Breast epithelium (tissue), 4 donors: ENCODE measurements around the gene SALL2. TPM values are rescaled to one million over a fixed set of nuclear protein-coding genes. Genes with fewer than 3 reads are reported as not detected.
"Not testable (repeated sequence)": the region's sequence is repeated elsewhere in the genome, so short reads cannot be mapped to it uniquely, and the experiment has no call there.

ENCODE experiments used
- DNase-seq, 2 donors: peaks; one replicate each; pipeline ENCODE4 v3.0.0-alpha.2; 2019; ENCODE audit warnings: low spot score in 2 of 2
- H3K27ac ChIP-seq, 2 donors: fragments of 200-600 bp; sonication (generic) in 1 of 2; one replicate each; pipeline ENCODE4 v1.5.1; 2016 to 2019; ENCODE audit warnings: mild to moderate bottlenecking in 1 of 2
- H3K27me3 ChIP-seq, 2 donors: fragments of 200-600 bp; sonication (generic) in 1 of 2; one replicate each; pipeline versions ENCODE4 v1.5.1 to v1.6.0; 2017 to 2019; ENCODE audit warnings: control low read depth in 1 of 2, mild to moderate bottlenecking in 1 of 2
- H3K36me3 ChIP-seq: fragments of 200-600 bp; one replicate; pipeline ENCODE4 v1.5.1; 2019
- H3K4me1 ChIP-seq, 2 donors: fragments of 200-600 bp; sonication (generic); one replicate each; pipeline ENCODE4 v1.5.1; 2016 to 2019; ENCODE audit warnings: control low read depth in 1 of 2
- H3K4me3 ChIP-seq, 3 donors: fragments of 200-600 bp; sonication (generic); 1 replicate in 2 of 3; 2 replicates in 1 of 3; pipeline ENCODE4 v1.5.1; 2016 to 2019; ENCODE audit warnings: mild to moderate bottlenecking in 3 of 3, moderate library complexity in 2 of 3
- H3K9me3 ChIP-seq, 2 donors: fragments of 200-600 bp; sonication (generic) in 1 of 2; one replicate each; pipeline ENCODE4 v1.5.1; 2016 to 2019; ENCODE audit warnings: control low read depth in 1 of 2
- CTCF ChIP-seq, 3 donors: fragments of 450-650 bp; IDR thresholded peaks; one replicate each; pipeline ENCODE4 v1.5.1; 2016 to 2017; ENCODE audit warnings: antibody characterized with exemption in 3 of 3, mild to moderate bottlenecking in 3 of 3, moderate library complexity in 3 of 3
- POLR2A ChIP-seq: fragments of 450-650 bp; IDR thresholded peaks from one replicate; pipeline ENCODE4 v1.6.1; 2016; ENCODE audit warnings: antibody characterized with exemption, mild to moderate bottlenecking, moderate library complexity
- POLR2AphosphoS5 ChIP-seq, 3 donors: sonication (generic); formaldehyde crosslinking; IDR thresholded peaks; one replicate each; pipeline ENCODE4 v1.6.1; 2017; ENCODE audit warnings: antibody characterized with exemption in 3 of 3
- intact Hi-C: fragments of 100-400 bp; cut with DNase I; formaldehyde crosslinking; loops from one replicate; pipeline ENCODE4 v1.15.1; 2023; ENCODE audit warnings: low total_unique reads
- total RNA-seq, 3 donors: library from RNA; depleted of rRNA; stranded (reverse); fragments of >200 nt; gene quantifications; one replicate each; pipeline ENCODE4 v1.1.0, GENCODE V29; 2016

Gene SALL2
- total RNA-seq, 3 donors from 2014 or later, result 3.0 to 11.8 (median 10.7) TPM

DNA sequence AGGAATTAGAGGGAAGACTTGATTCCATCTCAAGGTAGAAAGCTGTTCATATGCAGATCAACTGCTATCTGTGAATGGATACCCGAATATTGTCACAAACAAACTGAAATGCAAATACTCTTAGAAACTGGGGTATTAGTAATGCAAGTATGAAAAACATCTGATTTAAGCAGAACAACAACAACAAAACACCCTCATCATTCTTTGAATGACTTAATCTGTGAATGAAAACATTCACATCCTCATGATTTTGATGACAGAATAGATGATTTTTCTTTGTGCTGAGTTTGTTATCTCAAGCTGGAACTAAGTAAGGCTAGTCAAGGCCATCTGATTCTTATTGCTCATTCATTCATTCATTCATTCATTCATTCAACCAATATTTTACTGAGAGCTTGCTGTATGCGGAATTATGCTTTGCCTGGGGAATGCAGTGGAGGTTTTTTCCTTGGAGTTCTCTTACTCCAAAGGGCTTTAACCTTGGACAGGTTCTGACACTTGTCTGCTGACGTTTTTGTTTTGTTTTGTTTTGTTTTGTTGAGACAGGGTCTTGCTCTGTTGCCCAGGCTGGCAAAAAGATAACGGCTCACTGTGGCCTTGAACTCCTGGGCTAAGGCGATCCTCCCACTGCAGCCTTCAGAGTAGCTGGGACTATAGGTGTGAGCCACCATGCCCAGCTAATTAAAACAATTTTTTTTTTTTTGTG lies 30.4 kb upstream of the SALL2 start:
- Histone ChIP-seq H3K27me3 (no peaks in the 10 kb centered on the region), H3K36me3 (no peaks in the 10 kb centered on the region), H3K9me3 (no peaks in the 10 kb centered on the region), H3K4me1 (no peaks in the 10 kb centered on the region), H3K27ac (peak overlapping the region; percentile 66 to 83), H3K4me3 (no peak overlapping the region)
- no peak for TF ChIP-seq POLR2AphosphoS5 (IDR thresholded peaks at IDR 0.05)
- no peak for TF ChIP-seq CTCF (IDR thresholded peaks at IDR 0.05)
- TF ChIP-seq POLR2A, result no peak
- DNase-seq, result no peak
- intact Hi-C loops, result no loop called here

- Histone ChIP-seq H3K4me3 (no peak overlapping the region), H3K27me3 (no peaks in the 10 kb centered on the region), H3K36me3 (no peaks in the 10 kb centered on the region), H3K27ac (no peak overlapping the region), H3K4me1 (no peaks in the 10 kb centered on the region), H3K9me3 (no peaks in the 10 kb centered on the region)
- intact Hi-C loops, result no loop called here
- no peak for DNase-seq
- no peak for TF ChIP-seq CTCF (IDR thresholded peaks at IDR 0.05)
Observed at GRCh38 chr14:21553266-21553665, 27.1 kb upstream of the SALL2 start.

DNA sequence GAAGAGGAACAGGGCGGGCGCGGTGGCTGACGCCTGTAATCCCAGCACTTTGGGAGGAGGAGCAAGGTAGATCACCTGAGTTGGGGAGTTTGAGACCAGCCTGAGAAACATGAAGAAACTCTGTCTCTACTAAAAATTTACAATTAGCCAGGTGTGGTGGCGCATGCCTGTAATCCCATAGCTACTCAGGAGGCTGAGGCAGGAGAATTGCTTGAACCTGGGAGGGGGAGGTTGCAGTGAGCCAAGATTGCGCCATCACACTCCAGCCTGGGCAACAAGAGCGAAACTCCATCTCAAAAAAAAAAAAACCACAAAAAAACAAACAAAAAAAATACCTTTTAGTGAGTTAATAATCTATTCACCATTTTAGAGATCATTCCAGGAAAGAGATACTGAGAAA lies 18.4 kb upstream of the SALL2 start:
- intact Hi-C loops, H3K4me3 ChIP-seq, H3K27ac ChIP-seq, H3K36me3 ChIP-seq, H3K4me1 ChIP-seq, H3K27me3 ChIP-seq, DNase-seq, H3K9me3 ChIP-seq: not testable (repeated sequence)

GRCh38 chr14:21543963-21544362 lies 17.8 kb upstream of the SALL2 start:
- intact Hi-C loops, result no loop called here
- H3K4me1 ChIP-seq, result no peaks in the 10 kb centered on the region
- no peak overlapping the region for H3K4me3 ChIP-seq

DNA sequence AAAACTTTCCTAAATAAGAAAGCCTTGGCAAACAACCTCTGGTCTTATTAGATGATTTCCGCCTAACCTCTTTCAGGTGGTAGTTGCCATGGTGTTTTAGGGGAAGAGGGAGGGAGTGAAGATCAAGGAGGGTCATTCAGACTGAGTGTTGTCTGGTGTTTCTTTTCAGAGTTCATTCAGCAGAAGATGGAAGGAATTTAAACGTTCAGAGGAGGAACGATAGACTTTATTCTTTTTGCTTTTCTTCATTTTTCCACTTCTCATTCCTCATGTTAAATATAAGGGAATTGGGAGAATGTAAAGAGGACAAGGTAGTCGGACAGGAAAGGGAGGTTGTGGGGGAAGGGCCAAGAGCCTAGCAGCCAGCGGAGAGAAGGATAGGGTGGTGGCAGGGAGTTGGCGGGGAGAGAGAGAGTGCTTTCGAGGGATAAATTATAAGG lies 17.4 kb upstream of the SALL2 start:
- Histone ChIP-seq H3K4me1 (no peaks in the 10 kb centered on the region), H3K27ac (no peak overlapping the region), H3K27me3 (no peaks in the 10 kb centered on the region), H3K36me3 (no peaks in the 10 kb centered on the region), H3K9me3 (no peaks in the 10 kb centered on the region), H3K4me3 (no peak overlapping the region)
- intact Hi-C loops, result no loop called here
- TF ChIP-seq CTCF (IDR thresholded peaks at IDR 0.05), result no peak
- TF ChIP-seq POLR2AphosphoS5 (IDR thresholded peaks at IDR 0.05), result no peak
- no peak for TF ChIP-seq POLR2A
- no peak for DNase-seq

More at GRCh38 chr14:21543963-21544362, 17.8 kb upstream of the SALL2 start:
- Histone ChIP-seq H3K27ac (no peak overlapping the region), H3K27me3 (no peaks in the 10 kb centered on the region), H3K9me3 (no peaks in the 10 kb centered on the region), H3K36me3 (no peaks in the 10 kb centered on the region)
- DNase-seq, result no peak
- no peak for TF ChIP-seq POLR2AphosphoS5 (IDR thresholded peaks at IDR 0.05)

- H3K36me3 ChIP-seq, result no peaks in the 10 kb centered on the region
- TF ChIP-seq POLR2AphosphoS5 (IDR thresholded peaks at IDR 0.05) (no peak), POLR2A (no peak), CTCF (IDR thresholded peaks at IDR 0.05) (no peak)
- DNase-seq, result no peak
- intact Hi-C loops, result no loop called here
- H3K27ac ChIP-seq, result no peak overlapping the region
- no peaks in the 10 kb centered on the region for H3K4me1 ChIP-seq
- no peaks in the 10 kb centered on the region for H3K9me3 ChIP-seq
- no peaks in the 10 kb centered on the region for H3K27me3 ChIP-seq
- no peak overlapping the region for H3K4me3 ChIP-seq
Observed at GRCh38 chr14:21541413-21542074, 15.4 kb upstream of the SALL2 start.
